Measurements from ENCODE around the gene HLA-G. TPM values are rescaled to one million over a fixed set of nuclear protein-coding genes. Genes with fewer than 3 reads are reported as not detected.
A peak's percentile ranks its signal among the peaks of the same experiment; 100 is the strongest.

HLA-G gene
- total RNA-seq, 1 donor from 2014 or later = not detected

DNA sequence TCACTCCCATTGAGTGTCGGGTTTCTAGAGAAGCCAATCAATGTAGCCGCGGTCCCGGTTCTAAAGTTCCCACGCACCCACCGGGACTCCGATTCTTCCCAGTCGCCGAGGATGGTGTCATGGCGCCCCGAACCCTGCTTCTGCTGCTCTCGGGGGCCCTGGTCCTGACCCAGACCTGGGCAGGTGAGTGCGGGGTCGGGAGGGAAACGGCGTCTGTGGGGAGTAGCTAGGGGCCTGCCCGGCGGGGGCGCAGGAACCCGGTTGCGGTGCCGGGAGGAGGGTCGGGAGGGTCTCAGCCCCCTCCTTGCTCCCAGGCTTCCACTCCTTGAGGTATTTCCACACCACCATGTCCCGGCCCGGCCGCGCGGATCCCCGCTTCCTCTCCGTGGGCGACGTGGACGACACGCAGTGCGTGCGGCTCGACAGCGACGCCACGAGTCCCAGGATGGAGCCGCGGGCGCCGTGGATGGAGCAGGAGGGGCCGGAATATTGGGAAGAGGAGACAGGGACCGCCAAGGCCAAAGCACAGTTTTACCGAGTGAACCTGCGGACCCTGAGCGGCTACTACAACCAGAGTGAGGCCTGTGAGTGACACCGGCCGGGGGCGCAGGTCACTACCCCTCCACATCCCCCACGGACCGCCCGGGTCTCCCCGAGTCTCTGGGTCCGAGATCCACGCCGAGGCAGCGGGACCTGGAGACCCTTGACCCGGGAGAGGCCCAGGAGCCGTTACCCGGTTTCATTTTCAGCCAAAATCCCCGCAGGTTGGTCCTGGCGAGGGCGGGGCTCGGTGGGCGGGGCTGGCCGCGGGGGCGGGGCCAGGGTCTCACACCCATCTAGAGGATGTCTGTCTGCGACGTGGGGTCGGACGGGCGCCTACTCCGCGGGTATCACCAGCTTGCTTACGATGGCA is 35.2 kb upstream of the HLA-G start:
- H2AFZ ChIP-seq (replicated peaks) = peak overlapping the region; percentile 97
- no peaks in the 10 kb centered on the region for H3K4me1 ChIP-seq
- H3K27ac ChIP-seq = no peak overlapping the region
- peaks cover 9% of the 10 kb centered on the region for H3K9me3 Mint-ChIP-seq
- peaks cover 52% of the 10 kb centered on the region for H3K27me3 Mint-ChIP-seq (ENCODE audit: insufficient read depth, low read depth)
- H3K27me3 ChIP-seq = peaks cover 69% of the 10 kb centered on the region
- H4K20me1 ChIP-seq (ENCODE audit: low read depth) = no peaks in the 10 kb centered on the region
- no peaks in the 10 kb centered on the region for H3K9me3 ChIP-seq (ENCODE audit: low read depth)
- no peaks in the 10 kb centered on the region for H3K79me2 ChIP-seq (ENCODE audit: low read depth)
- H3K4me3 ChIP-seq = peak overlapping the region; percentile 63
- H3K27ac Mint-ChIP-seq = no peak overlapping the region
- peaks cover 5% of the 10 kb centered on the region for H3K4me1 Mint-ChIP-seq
- peak; percentile 87 for TF ChIP-seq EZH2phosphoT487 (IDR thresholded peaks at IDR 0.05)
- TF ChIP-seq, protein P1, sequence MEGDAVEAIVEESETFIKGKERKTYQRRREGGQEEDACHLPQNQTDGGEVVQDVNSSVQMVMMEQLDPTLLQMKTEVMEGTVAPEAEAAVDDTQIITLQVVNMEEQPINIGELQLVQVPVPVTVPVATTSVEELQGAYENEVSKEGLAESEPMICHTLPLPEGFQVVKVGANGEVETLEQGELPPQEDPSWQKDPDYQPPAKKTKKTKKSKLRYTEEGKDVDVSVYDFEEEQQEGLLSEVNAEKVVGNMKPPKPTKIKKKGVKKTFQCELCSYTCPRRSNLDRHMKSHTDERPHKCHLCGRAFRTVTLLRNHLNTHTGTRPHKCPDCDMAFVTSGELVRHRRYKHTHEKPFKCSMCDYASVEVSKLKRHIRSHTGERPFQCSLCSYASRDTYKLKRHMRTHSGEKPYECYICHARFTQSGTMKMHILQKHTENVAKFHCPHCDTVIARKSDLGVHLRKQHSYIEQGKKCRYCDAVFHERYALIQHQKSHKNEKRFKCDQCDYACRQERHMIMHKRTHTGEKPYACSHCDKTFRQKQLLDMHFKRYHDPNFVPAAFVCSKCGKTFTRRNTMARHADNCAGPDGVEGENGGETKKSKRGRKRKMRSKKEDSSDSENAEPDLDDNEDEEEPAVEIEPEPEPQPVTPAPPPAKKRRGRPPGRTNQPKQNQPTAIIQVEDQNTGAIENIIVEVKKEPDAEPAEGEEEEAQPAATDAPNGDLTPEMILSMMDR (IDR thresholded peaks at IDR 0.05) = peak; percentile 48
- peak; percentile 91 for TF ChIP-seq EZH2 (IDR thresholded peaks at IDR 0.05)
- no peaks in the 10 kb centered on the region for H3K36me3 Mint-ChIP-seq
- DNase-seq (ENCODE audit: low spot score) = peak; percentile 40
- peak overlapping the region; percentile 72 for H3K4me3 Mint-ChIP-seq
- H3K9ac ChIP-seq = no peak overlapping the region
- H3K4me2 ChIP-seq = peak overlapping the region; percentile 95
- no peaks in the 10 kb centered on the region for H3K36me3 ChIP-seq
- H3F3A ChIP-seq (ENCODE audit: low read depth) = no peaks in the 10 kb centered on the region

GRCh38 chr6:29793036-29793356 is 34.6 kb upstream of the HLA-G start:
- no peaks in the 10 kb centered on the region for H3K36me3 Mint-ChIP-seq
- peaks cover 6% of the 10 kb centered on the region for H3K4me1 Mint-ChIP-seq
- Histone ChIP-seq H3K79me2 (ENCODE audit: low read depth) (no peaks in the 10 kb centered on the region), H3K27me3 (peaks cover 69% of the 10 kb centered on the region), H4K20me1 (ENCODE audit: low read depth) (no peaks in the 10 kb centered on the region), H3K4me3 (peak overlapping the region; percentile 63), H2AFZ (replicated peaks) (peak overlapping the region; percentile 97), H3F3A (ENCODE audit: low read depth) (peaks cover under 1% of the 10 kb centered on the region), H3K4me1 (no peaks in the 10 kb centered on the region), H3K27ac (no peak overlapping the region), H3K9ac (no peak overlapping the region), H3K9me3 (ENCODE audit: low read depth) (no peaks in the 10 kb centered on the region), H3K4me2 (peak overlapping the region; percentile 95), H3K36me3 (no peaks in the 10 kb centered on the region)
- no peak for DNase-seq (ENCODE audit: low spot score)
- H3K27ac Mint-ChIP-seq = no peak overlapping the region
- H3K4me3 Mint-ChIP-seq = peak overlapping the region; percentile 72
- peaks cover 9% of the 10 kb centered on the region for H3K9me3 Mint-ChIP-seq
- TF ChIP-seq, protein P1 (IDR thresholded peaks at IDR 0.05) = no peak
- TF ChIP-seq EZH2phosphoT487 (IDR thresholded peaks at IDR 0.05) (no peak), EZH2 (IDR thresholded peaks at IDR 0.05) (no peak)
- peaks cover 52% of the 10 kb centered on the region for H3K27me3 Mint-ChIP-seq (ENCODE audit: insufficient read depth, low read depth)

DNA sequence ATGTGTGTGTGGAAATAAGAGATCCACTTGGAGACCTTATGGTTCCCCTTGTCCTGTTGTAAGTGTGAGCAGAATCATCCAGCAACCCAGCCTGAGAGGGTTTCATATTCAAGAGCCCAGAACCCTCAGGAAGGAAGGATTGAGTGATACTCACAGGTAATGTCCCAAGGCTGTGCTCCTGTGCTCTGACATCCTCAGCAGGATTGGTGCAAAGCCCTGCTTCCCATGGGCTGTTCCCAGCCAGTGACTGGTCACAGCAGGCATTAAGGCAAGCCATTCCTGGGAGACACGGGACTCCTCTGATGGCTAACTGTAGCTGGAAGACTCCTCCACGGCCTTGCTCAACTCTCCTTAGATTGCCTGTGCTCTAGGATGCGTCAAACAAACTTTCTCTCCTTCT is 33.8 kb upstream of the HLA-G start:
- H3K36me3 ChIP-seq = no peaks in the 10 kb centered on the region
- Mint-ChIP-seq H3K27me3 (ENCODE audit: insufficient read depth, low read depth) (peaks cover 48% of the 10 kb centered on the region), H3K4me1 (peaks cover 7% of the 10 kb centered on the region), H3K36me3 (no peaks in the 10 kb centered on the region), H3K9me3 (peaks cover 8% of the 10 kb centered on the region), H3K27ac (no peak overlapping the region), H3K4me3 (no peak overlapping the region)
- peaks cover 5% of the 10 kb centered on the region for H3F3A ChIP-seq (ENCODE audit: low read depth)
- H4K20me1 ChIP-seq (ENCODE audit: low read depth) = no peaks in the 10 kb centered on the region
- H3K27me3 ChIP-seq = peaks cover 69% of the 10 kb centered on the region
- no peak overlapping the region for H3K9ac ChIP-seq
- no peak overlapping the region for H3K4me2 ChIP-seq
- no peaks in the 10 kb centered on the region for H3K4me1 ChIP-seq
- no peak overlapping the region for H3K4me3 ChIP-seq
- no peak for DNase-seq (ENCODE audit: low spot score)
- TF ChIP-seq, protein P1 (IDR thresholded peaks at IDR 0.05) = no peak
- TF ChIP-seq EZH2phosphoT487 (IDR thresholded peaks at IDR 0.05) = no peak
- no peak for TF ChIP-seq EZH2 (IDR thresholded peaks at IDR 0.05)
- no peak overlapping the region for H2AFZ ChIP-seq (replicated peaks)
- H3K9me3 ChIP-seq (ENCODE audit: low read depth) = no peaks in the 10 kb centered on the region
- no peaks in the 10 kb centered on the region for H3K79me2 ChIP-seq (ENCODE audit: low read depth)
- no peak overlapping the region for H3K27ac ChIP-seq

All from neural progenitor cell (in vitro differentiated cells).